ENCODE results near the gene CLEC9A.

- TF ChIP-seq POLR2A (IDR thresholded peaks at IDR 0.05): no peak
- TF ChIP-seq, protein P1, sequence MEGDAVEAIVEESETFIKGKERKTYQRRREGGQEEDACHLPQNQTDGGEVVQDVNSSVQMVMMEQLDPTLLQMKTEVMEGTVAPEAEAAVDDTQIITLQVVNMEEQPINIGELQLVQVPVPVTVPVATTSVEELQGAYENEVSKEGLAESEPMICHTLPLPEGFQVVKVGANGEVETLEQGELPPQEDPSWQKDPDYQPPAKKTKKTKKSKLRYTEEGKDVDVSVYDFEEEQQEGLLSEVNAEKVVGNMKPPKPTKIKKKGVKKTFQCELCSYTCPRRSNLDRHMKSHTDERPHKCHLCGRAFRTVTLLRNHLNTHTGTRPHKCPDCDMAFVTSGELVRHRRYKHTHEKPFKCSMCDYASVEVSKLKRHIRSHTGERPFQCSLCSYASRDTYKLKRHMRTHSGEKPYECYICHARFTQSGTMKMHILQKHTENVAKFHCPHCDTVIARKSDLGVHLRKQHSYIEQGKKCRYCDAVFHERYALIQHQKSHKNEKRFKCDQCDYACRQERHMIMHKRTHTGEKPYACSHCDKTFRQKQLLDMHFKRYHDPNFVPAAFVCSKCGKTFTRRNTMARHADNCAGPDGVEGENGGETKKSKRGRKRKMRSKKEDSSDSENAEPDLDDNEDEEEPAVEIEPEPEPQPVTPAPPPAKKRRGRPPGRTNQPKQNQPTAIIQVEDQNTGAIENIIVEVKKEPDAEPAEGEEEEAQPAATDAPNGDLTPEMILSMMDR (IDR thresholded peaks at IDR 0.05): no peak
These were observed 37.5 kb downstream of the CLEC9A start for GRCh38 chr12:10067942-10068341.

Data from heart left ventricle (tissue), 13 donors.